LNCaP clone FGC (cell line): ENCODE measurements around the gene TUT4.
A peak's percentile ranks its signal among the peaks of the same experiment; 100 is the strongest.

Source experiments
- DNase-seq: peaks from one replicate; pipeline ENCODE4 v3.0.0-alpha.2; 2011; ENCODE audit warnings: low read depth
- H3K4me3 ChIP-seq: 2 replicates; pipeline ENCODE4 v1.5.1; 2011; ENCODE audit warnings: mild to moderate bottlenecking, low read depth, low read length, control low read depth
- CTCF ChIP-seq: IDR thresholded peaks from 2 replicates; pipeline ENCODE4 v1.5.1; 2012; ENCODE audit warnings: mild to moderate bottlenecking; ENCODE audit not compliant: control insufficient read depth, insufficient read depth; ENCODE audit errors: extremely low read depth

The TUT4 gene

GRCh38 chr1:52551507-52552235 is 1.2 kb downstream of the TUT4 start:
- peak overlapping the region; percentile 88 for H3K4me3 ChIP-seq
- no peak for TF ChIP-seq CTCF
- no peak for DNase-seq

- H3K4me3 ChIP-seq, result no peak overlapping the region
- no peak for DNase-seq
- TF ChIP-seq CTCF, result no peak
These were observed 2.4 kb downstream of the TUT4 start for GRCh38 chr1:52550447-52550846.

- no peak for TF ChIP-seq CTCF
- DNase-seq, result no peak
- no peak overlapping the region for H3K4me3 ChIP-seq
These were observed 3.6 kb downstream of the TUT4 start for GRCh38 chr1:52549267-52549666.

GRCh38 chr1:52546852-52547251 is 6.0 kb downstream of the TUT4 start:
- no peak for TF ChIP-seq CTCF
- no peak for DNase-seq
- H3K4me3 ChIP-seq, result no peak overlapping the region

GRCh38 chr1:52544665-52545525 is 8.0 kb downstream of the TUT4 start:
- DNase-seq, result no peak
- TF ChIP-seq CTCF, result no peak
- H3K4me3 ChIP-seq, result no peak overlapping the region

GRCh38 chr1:52542085-52542688 is 10.7 kb downstream of the TUT4 start:
- no peak for DNase-seq
- H3K4me3 ChIP-seq, result no peak overlapping the region
- TF ChIP-seq CTCF, result no peak
